Measurements from ENCODE around the gene JAG2. TPM values are rescaled to one million over a fixed set of nuclear protein-coding genes. Genes with fewer than 3 reads are reported as not detected.
A peak's percentile ranks its signal among the peaks of the same experiment; 100 is the strongest.

The JAG2 gene
- total RNA-seq, 1 experiment from 2014 or later, result 85.9 TPM

- Histone ChIP-seq H3K9me3 (ENCODE audit: control insufficient read depth in 1 of 2, insufficient read depth in 1 of 2, low read depth in 1 of 2, low read length in 2 of 2) (no peaks in the 10 kb centered on the region), H3K9ac (ENCODE audit: low read length) (no peak overlapping the region), H3K4me3 (replicated peaks in 1 of 2; ENCODE audit: low read depth in 1 of 2, low read length in 2 of 2) (no peak overlapping the region), H3K79me2 (ENCODE audit: insufficient read depth, low read length) (no peaks in the 10 kb centered on the region), H3K9me2 (ENCODE audit: insufficient read depth) (no peaks in the 10 kb centered on the region), H3K27ac (ENCODE audit: low read depth, low read length) (no peak overlapping the region; the same call in 1 of the 2 replicates), H2AFZ (ENCODE audit: low read depth, low read length, poor library complexity, severe bottlenecking) (no peak overlapping the region), H3K36me3 (ENCODE audit: control insufficient read depth in 1 of 2, insufficient read depth in 2 of 2, low read length in 2 of 2) (no peaks in the 10 kb centered on the region), H3K4me2 (ENCODE audit: low read length) (peak overlapping the region; percentile 48; the same call in 1 of the 2 replicates), H3K27me3 (ENCODE audit: insufficient read depth, low read length) (no peaks in the 10 kb centered on the region), H3K4me1 (ENCODE audit: control insufficient read depth in 1 of 2, insufficient read depth in 2 of 2, low read length in 2 of 2) (peaks cover 13 to 32% of the 10 kb centered on the region in 2 experiments), H4K20me1 (ENCODE audit: insufficient read depth) (no peaks in the 10 kb centered on the region)
- DNase-seq (ENCODE audit: low read depth, low spot score), result no peak
- no TSS peak for BruUV-seq (replicated peaks)
- ChIA-PET CTCF (no interaction called here), RAD21 (ENCODE audit: low non-redundant PET in 1 of 2, low total read pairs in 2 of 2, uncharacterized antibody in 2 of 2, unreplicated experiment in 2 of 2) (no interaction called here), POLR2A (no interaction called here)
- intact Hi-C loops (cut with micrococcal nuclease), result no loop called here
- no peak for ATAC-seq
- TF ChIP-seq POLR2A (IDR thresholded peaks at IDR 0.05; ENCODE audit: borderline replicate concordance, extremely low read depth, insufficient read depth, insufficient read length), result no peak
- no peak for TF ChIP-seq EGR1 (IDR thresholded peaks at IDR 0.05; ENCODE audit: low read depth)
- no peak for TF ChIP-seq SIN3A (IDR thresholded peaks at IDR 0.05; ENCODE audit: low read depth)
Observed at GRCh38 chr14:105176513-105176912, 7.9 kb upstream of the JAG2 start.

GRCh38 chr14:105173901-105174894 is 5.6 kb upstream of the JAG2 start:
- ChIA-PET RAD21 (ENCODE audit: low non-redundant PET in 1 of 2, low total read pairs in 2 of 2, uncharacterized antibody in 2 of 2, unreplicated experiment in 2 of 2) (no interaction called here), CTCF (no interaction called here), POLR2A (no interaction called here)
- H3K9me2 ChIP-seq (ENCODE audit: insufficient read depth), result no peaks in the 10 kb centered on the region
- intact Hi-C loops (cut with micrococcal nuclease), result no loop called here
- ATAC-seq, result no peak
- H3K9ac ChIP-seq (ENCODE audit: low read length), result no peak overlapping the region
- no peak for DNase-seq (ENCODE audit: low read depth, low spot score)
- H3K27ac ChIP-seq (ENCODE audit: low read depth, low read length), result no peak overlapping the region
- no peak overlapping the region for H3K4me3 ChIP-seq (replicated peaks in 1 of 2; ENCODE audit: low read depth in 1 of 2, low read length in 2 of 2)
- no peaks in the 10 kb centered on the region for H3K27me3 ChIP-seq (ENCODE audit: insufficient read depth, low read length)
- TF ChIP-seq JUND (IDR thresholded peaks at IDR 0.05) (no peak), EGR1 (IDR thresholded peaks at IDR 0.05; ENCODE audit: low read depth) (no peak), EZH2 (IDR thresholded peaks at IDR 0.05) (no peak)
- no peak overlapping the region for H3K4me2 ChIP-seq (ENCODE audit: low read length)
- H3K36me3 ChIP-seq (ENCODE audit: control insufficient read depth in 1 of 2, insufficient read depth in 2 of 2, low read length in 2 of 2), result no peaks in the 10 kb centered on the region
- H2AFZ ChIP-seq (ENCODE audit: low read depth, low read length, poor library complexity, severe bottlenecking), result no peak overlapping the region
- peaks cover 23 to 39% of the 10 kb centered on the region in 2 experiments for H3K4me1 ChIP-seq (ENCODE audit: control insufficient read depth in 1 of 2, insufficient read depth in 2 of 2, low read length in 2 of 2)
- BruUV-seq (replicated peaks), result no TSS peak
- no peaks in the 10 kb centered on the region for H3K9me3 ChIP-seq (ENCODE audit: control insufficient read depth in 1 of 2, insufficient read depth in 1 of 2, low read depth in 1 of 2, low read length in 2 of 2)
- no peaks in the 10 kb centered on the region for H4K20me1 ChIP-seq (ENCODE audit: insufficient read depth)
- H3K79me2 ChIP-seq (ENCODE audit: insufficient read depth, low read length), result no peaks in the 10 kb centered on the region
